GM20000 (cell line): ENCODE results near the gene MLEC.

Source experiments
- DNase-seq: peaks from one replicate; pipeline ENCODE4 v3.0.0; 2012; ENCODE audit warnings: low spot score
- TF ChIP-seq, protein P1 (sequence below): IDR thresholded peaks from 2 replicates; pipeline ENCODE4 v1.5.1; 2012; ENCODE audit warnings: mild to moderate bottlenecking, control low read depth; ENCODE audit errors: extremely low read depth, missing control alignments

Gene MLEC

DNA sequence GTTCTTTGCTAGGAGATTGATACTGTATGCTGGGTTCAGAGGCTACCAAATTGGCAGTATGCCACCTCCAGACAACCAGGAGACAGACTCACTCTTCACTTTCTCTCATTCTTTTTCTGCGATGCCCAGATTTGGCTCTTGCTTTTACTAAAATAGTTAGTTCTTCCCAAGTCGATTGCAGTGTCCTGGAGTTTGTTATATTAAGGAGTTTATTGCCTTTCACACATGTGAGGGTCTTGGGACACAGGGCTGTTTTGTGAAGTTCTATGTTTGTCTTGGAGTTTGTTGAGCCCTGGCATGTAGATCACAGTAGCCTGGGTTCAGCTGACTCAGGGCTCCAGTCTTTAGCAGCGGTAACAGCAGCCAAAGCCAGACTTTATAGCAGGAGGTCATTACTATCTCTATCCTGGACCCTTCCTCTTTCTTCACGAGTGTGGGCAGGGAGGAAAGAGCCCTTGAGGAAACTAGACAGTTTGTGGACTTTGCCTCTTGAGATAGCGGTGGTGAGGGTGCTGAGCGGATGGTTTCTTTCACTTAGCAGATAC, 1.6 kb downstream of the MLEC start:
- no peak for DNase-seq
- TF ChIP-seq, protein P1, sequence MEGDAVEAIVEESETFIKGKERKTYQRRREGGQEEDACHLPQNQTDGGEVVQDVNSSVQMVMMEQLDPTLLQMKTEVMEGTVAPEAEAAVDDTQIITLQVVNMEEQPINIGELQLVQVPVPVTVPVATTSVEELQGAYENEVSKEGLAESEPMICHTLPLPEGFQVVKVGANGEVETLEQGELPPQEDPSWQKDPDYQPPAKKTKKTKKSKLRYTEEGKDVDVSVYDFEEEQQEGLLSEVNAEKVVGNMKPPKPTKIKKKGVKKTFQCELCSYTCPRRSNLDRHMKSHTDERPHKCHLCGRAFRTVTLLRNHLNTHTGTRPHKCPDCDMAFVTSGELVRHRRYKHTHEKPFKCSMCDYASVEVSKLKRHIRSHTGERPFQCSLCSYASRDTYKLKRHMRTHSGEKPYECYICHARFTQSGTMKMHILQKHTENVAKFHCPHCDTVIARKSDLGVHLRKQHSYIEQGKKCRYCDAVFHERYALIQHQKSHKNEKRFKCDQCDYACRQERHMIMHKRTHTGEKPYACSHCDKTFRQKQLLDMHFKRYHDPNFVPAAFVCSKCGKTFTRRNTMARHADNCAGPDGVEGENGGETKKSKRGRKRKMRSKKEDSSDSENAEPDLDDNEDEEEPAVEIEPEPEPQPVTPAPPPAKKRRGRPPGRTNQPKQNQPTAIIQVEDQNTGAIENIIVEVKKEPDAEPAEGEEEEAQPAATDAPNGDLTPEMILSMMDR, result no peak

DNA sequence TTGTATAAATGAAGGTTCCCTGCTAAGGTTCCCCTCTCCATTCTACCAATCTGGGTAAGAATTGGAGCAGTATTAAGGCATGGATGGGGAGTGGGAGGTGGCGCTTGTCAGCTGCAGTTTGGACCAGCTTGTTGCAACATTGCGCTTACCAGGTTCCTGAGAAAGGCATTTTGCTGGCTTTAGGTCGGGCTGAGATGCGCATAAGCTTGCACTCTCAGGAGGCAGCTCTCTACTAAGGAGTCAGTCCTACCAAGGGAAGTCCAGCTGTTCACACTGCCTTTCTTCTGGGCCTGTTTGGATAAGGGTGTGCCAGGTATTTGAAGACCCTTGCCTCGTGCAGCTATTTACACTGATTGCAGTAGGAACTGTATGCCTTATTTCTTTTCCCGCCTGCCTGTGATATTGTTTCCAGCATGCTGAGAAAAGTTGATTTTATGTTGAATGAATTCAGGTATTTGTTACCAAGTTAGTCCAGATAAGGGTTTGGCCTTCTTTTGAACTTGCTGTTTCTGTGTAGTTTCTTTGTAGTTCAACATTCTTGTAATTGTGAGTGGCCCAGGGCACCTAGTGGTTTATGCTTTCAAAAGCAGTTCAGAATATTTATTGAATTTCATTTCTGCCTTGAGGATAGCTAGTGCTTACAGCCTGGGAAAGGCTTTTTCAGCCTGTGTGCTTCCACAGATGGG, 2.6 kb downstream of the MLEC start:
- TF ChIP-seq, protein P1, result no peak
- DNase-seq, result no peak

DNA sequence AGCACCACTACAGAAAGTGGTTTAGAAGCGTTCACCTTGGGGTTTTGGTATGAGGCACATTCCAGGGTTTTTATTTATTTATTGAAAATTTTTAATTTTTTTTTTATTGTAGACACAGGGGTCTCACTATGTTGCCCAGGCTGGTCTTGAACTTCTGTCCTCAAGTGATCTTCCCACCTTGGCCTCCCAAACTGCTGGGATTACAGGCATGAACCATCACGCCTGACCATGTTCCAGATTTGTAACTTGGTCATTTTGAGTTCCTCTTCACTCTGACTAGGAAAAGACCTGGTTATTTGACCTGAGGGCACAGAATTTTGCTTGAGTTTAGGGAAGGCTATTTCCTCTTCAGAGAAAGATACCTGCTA, 3.1 kb downstream of the MLEC start:
- TF ChIP-seq, protein P1, result no peak
- DNase-seq, result no peak

DNA sequence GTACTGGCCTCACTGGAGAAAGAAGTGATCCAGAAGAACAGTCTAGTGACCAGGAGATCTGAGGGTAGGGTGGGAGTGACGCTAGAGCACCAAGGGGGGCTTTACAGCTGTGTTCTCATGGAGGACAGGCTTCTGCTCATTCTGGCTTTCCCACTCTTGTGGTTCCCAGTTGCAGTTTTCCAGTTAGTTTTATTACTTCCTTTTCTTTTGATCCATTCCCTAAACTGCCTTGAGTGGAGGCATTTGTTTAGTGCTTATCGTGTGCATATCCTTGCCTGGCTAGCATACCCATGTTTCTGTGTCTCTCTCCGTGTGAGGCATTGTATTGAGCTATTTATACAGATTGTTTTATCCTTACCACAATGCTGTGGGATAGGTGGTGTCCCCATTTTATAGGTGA, 4.0 kb downstream of the MLEC start:
- TF ChIP-seq, protein P1, result no peak
- DNase-seq, result no peak

DNA sequence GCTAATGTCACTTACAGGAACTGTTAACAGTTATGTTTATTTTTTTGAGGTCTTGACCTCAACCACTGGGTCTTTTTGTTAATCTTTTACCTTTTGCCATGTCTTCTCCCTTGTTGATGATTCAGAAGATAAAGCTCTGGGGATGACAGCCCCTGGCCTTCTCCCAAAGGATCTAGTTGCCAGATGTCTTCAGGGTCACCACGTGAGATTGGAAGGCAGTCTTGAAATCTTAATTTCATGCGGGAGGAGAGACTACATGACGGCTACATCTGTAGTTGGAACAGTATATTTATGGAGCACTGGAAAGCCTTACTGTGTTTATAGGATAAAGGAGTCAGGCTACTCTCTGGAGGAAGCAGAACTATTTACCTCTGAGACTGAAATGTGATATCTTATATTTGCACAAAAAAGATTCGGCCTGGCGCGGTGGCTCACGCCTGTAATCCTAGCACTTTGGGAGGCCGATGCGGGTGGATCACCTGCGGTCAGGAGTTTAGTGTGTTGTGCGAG, 5.6 kb downstream of the MLEC start:
- TF ChIP-seq, protein P1, result no peak
- no peak for DNase-seq

DNA sequence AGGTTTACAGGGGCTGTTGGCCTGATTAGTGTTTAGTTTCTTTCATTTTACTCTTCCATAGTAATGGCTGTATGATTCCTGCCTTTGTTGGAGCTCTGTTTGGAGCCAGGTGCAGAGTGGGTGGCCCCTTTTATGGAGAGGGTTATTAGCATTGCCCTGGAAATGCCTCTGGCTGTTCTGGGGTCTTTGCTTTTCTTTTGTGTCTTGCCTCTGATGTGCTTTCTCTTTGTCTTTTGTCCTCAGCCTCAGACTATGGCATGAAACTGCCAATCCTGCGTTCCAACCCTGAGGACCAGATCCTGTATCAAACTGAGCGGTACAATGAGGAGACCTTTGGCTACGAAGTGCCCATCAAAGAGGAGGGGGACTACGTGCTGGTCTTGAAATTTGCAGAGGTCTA, 6.9 kb downstream of the MLEC start:
- TF ChIP-seq, protein P1, result no peak
- DNase-seq, result no peak

DNA sequence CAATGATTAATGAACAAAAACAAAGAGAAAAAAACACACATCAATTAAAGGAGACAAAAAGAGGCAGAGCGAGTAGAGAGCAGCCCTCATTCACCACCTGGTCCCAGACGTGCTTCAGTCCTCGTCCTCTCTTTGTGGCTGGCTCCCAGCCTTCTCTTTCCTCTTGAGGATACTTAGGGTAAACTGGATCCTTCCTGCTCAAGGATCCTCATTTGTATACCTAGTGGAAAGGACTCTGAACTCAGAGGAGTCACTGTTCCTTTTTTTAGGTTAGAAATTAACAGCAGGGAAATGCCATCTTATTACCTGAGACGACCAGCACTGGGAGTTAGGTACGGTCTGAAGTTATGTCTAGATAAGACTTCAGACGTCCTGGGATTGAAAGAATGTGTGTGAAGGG, 9.7 kb downstream of the MLEC start:
- no peak for DNase-seq
- TF ChIP-seq, protein P1, result no peak
